ENCODE measurements around the gene PRIM2.
"Not testable (repeated sequence)": the region's sequence is repeated elsewhere in the genome, so short reads cannot be mapped to it uniquely, and the experiment has no call there.

- not testable (repeated sequence) for TF ChIP-seq POLR2AphosphoS5, TAF1 (IDR thresholded peaks at IDR 0.05; ENCODE audit: low read depth, low read length)
These were observed 240.4 kb downstream of the PRIM2 start for GRCh38 chr6:57557855-57558254.
